Measurements from ENCODE around the gene STARD4.

The STARD4 gene

GRCh38 chr5:111528056-111528455 is 15.7 kb upstream of the STARD4 start:
- FAIRE-seq (no peak), DNase-seq (ENCODE audit: low spot score) (no peak)

DNA sequence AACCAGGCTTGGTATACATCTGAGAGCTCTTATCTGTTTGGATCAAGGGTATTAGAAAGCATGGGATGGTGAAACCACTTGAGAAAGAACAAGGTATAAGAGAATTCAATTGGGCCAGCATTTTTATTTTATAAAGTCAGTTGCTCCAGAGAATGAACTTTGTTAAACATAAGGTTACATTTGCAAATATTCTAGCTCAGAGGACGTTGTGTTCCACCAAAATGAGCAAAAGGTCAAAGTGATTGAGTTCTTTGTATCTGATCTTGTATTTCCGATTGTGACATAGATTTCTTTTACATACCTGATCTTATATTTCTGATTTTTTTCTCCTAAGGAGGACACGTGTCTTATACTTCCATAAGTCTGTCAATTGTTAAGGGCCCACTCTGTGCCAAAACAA is 8.6 kb upstream of the STARD4 start:
- FAIRE-seq: no peak

DNA sequence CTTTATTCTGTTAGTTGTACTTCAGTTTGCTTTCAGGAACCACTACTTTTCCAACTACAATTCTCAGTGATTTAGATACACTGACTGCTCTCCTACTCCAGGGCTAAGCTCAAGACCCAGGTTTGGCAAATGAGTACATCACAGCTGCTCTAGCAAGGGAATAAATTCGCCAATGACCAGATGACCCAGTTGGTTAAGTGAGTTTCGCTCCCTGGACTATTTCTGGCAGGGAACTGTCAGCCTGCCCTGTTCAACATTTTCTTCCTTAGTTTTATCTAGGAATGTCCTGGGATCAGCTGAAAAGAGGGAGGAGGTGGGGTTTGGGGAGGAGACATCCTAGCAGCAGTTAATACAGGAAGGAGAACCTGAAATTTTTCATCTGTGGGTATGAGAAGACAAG is 6.4 kb upstream of the STARD4 start:
- FAIRE-seq (no peak), DNase-seq (ENCODE audit: low spot score) (no peak)

More for the DNA sequence above, 8.6 kb upstream of the STARD4 start:
- DNase-seq (ENCODE audit: low spot score): no peak

DNA sequence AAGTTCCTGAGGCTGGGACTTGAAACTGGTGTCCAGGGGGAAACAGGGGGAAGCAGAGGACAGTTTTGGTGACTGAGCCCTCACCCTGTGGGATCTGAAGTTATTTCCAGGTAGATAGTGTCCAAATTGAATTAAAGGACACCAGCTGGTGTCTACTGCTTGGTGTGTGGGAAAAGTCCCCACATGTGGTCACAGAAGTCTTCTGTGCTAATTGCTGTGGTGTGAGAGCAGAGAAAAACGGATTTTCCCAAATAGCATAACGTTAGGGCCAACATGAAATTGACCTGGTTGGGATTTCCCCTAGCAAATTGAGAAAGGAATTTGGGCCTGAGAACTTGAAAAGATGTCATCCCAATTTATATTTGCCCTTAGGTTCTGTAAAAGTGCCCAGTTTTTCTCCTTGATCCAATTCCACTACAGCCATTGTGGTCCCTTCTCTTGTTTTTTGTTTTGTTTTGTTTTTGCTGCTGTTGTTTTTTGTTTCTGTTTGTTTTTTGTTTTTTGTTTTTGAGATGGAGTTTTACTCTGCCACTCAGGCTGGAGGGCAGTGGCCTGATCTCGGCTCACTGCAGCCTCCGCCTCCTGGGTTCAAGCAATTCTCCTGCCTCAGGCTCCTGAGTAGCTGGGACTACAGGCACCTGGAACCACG is 5.6 kb upstream of the STARD4 start:
- FAIRE-seq (no peak), DNase-seq (ENCODE audit: low spot score) (no peak)

DNA sequence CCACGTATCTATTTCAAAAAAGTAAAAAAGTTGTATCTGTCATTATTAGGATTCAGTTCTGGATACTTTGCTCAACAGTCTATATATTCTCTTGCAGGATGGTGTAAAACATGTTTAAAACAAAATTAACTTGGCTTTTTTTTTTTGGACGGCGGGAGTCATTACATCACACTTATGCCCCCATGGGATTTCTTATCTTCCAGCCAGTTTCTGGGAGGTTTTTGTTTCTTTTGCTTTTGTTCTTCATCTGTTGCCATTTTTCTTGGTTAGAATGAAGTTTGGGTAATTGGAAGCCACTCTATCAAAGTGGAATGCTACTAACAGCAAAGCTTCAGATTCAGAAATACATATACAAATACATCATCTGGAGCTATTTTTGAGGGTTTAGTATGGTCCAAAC is 1.8 kb upstream of the STARD4 start:
- FAIRE-seq: no peak
- DNase-seq (ENCODE audit: low spot score): no peak

DNA sequence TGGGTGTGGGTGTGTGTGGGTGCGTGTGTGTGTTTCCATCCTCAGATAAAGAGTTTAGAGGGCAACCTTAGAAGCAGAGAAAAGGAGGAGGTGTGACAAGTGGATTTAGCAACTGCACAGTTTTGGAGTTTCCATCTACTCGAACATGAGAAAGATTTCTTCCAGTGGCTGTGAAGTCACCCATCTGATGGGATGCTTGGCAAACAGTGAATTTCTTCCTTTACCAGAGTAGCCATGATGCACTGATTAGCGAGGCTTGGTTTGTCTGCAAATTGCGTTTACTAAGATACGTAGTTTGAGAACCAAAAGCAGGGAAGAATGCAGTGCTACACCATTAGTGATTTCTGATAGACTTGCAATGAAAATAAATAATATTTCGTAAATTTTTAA is 791 bp upstream of the STARD4 start:
- no peak for DNase-seq (ENCODE audit: low spot score)
- FAIRE-seq: no peak

GRCh38 chr5:111511831-111512374 is 432 bp downstream of the STARD4 start:
- FAIRE-seq (no peak), DNase-seq (ENCODE audit: low spot score) (no peak)

- no peak for FAIRE-seq
- no peak for DNase-seq (ENCODE audit: low spot score)
Measured at GRCh38 chr5:111511174-111511830, 1.0 kb downstream of the STARD4 start.

GRCh38 chr5:111509119-111509518 is 3.2 kb downstream of the STARD4 start:
- no peak for DNase-seq (ENCODE audit: low spot score)
- no peak for FAIRE-seq

- FAIRE-seq: no peak
- no peak for DNase-seq (ENCODE audit: low spot score)
Measured at GRCh38 chr5:111507276-111507675, 5.1 kb downstream of the STARD4 start.

DNA sequence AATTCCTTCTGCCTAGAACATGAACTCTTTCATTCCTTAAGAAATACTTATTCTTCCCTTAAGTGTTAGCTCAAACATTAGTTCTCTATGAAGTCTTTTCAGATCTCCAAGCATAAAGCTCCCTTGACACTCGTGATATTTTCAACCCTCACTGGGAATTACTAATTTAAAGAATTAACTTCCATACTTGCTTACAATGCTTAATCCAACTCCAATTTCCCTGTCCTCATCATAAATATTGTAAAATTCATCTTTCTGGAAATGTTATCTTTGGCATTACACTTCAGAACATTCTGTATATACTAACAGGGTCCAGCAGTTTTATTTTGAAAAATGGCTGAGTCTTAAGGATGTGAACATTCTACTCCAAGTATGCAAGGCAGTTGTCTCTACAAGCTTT is 7.2 kb downstream of the STARD4 start:
- DNase-seq (ENCODE audit: low spot score) (no peak), FAIRE-seq (no peak)

DNA sequence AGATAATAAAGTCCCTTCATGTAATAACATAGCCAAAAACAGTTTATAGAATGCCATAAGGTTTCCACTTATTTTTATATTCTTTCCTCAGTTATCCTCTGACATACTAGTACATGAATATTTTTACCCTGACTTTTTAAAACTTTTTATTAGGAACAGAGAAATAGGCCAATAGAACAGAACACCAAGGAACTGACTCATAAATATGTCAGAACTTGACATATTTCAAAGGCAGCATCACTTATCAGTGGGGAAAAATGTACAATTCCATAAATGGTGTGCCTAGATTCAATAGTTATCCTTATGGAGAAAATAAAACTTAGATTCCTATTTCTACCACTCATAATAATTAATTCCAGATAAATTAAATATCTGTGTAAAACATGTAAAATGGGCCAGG is 9.4 kb downstream of the STARD4 start:
- FAIRE-seq (no peak), DNase-seq (ENCODE audit: low spot score) (no peak)

- no peak for FAIRE-seq
- no peak for DNase-seq (ENCODE audit: low spot score)
Measured at GRCh38 chr5:111498346-111498745, 14.0 kb downstream of the STARD4 start.

DNA sequence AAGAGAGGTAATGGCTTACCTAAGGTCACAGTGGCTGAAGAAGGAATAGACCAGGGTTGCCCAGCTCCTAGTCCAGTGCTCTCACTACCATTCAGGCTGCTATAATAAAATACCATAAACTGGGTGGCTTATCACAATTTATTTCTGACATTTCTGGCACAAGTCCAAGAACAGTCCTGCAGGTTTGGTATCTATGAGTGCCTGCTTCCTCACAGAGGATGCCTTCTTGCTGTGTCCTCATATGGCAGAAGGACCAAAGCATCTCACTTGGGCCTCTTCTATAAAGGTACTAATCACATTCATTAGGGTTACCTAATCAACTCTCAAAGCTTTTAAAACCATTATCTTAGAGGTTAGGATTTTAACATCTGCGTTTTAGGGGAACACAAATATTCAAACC is 17.2 kb downstream of the STARD4 start:
- DNase-seq (ENCODE audit: low spot score) (no peak), FAIRE-seq (no peak)

DNA sequence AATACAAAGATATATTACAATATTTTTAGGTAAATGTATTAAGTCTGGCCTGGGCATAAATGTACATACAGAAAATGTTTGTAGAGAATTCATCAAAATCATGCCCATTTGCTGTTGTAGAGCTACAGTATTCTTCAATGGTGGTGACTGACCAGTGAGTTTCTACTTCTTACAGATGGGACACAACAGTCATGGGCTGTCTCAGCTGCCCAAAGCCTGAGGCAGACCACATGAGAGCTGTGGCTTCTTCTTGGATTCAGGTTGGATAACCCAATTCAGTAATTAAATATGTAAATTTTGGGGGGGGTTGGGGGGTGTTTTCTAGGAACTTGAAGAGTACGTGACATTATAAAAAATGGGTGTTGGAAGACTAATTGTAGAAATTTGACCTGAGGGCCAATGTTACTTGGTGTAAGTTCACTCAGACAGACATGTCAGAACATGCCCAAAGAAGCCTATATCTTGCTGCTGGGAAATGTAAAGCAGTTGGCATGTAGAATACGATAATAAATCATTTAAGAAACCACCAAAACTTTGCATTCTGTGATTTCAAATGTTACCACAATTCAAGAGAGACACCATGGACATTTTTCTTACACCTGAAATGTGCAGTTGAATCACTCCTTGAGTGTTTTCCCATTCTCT is 17.9 kb downstream of the STARD4 start:
- no peak for DNase-seq (ENCODE audit: low spot score)
- FAIRE-seq: no peak

GRCh38 chr5:111493031-111493430 is 19.3 kb downstream of the STARD4 start:
- DNase-seq (ENCODE audit: low spot score) (no peak), FAIRE-seq (no peak)

- DNase-seq (ENCODE audit: low spot score): no peak
- FAIRE-seq: no peak
Measured at GRCh38 chr5:111488353-111488752, 24.0 kb downstream of the STARD4 start.

- FAIRE-seq (peak; percentile 37), DNase-seq (ENCODE audit: low spot score) (no peak)
Measured at GRCh38 chr5:111486926-111487325, 25.4 kb downstream of the STARD4 start.

DNA sequence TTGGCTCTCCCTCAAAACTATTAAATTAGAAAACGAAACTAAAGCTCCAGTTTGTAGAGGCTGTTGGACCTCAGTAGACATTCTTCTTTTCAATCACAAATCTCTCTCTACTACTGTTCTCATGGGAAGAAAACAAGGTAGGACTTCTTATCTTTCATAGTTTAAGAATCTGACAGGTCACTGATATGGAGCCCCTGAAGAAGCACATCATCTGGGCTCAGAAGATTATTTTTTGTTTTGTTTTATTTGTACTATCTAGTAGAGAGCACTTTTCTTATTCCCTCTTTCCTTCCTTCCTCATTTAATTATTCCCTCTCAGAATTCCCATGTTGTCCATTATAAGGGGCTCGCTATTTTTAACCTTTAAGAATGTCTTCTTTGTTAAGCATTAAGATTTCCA is 26.3 kb downstream of the STARD4 start:
- no peak for FAIRE-seq
- no peak for DNase-seq (ENCODE audit: low spot score)

DNA sequence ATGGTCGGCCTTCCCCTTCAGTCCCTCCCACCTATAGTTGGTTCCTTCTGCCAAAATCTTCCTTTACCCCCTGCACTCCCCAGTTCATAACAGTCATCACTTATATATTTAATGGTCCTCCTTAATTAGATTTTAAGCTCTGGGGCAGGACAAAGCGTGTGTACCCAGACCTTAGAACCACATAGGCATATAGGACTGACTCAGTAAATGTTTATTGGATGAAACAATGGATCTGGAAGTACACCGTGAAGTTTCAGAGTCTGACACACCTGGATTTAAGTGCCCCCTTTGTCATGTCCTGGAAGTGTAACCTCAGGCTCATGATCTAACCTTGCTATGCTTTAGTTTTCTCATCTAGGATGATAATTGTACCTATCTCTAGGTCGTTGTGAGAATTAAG is 32.0 kb downstream of the STARD4 start:
- no peak for FAIRE-seq
- no peak for DNase-seq (ENCODE audit: low spot score)

DNA sequence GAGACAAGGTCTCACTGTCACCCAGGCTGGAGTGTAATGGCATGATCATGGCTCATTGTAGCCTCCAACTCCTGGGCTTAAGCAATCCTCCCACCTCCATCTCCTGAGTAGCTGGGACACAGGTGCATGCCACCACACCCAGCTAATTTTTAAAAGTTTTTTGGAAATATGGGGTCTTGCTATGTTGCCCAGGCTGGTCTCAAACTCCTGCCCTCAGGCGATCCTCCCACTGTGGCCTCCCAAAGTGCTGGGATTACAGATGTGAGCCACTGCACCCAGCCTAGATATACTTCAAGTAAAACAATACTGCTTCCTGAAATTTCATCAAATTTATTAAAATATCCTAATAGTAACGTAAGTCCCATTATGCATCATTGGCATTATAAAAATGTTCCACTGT is 33.4 kb downstream of the STARD4 start:
- no peak for FAIRE-seq
- no peak for DNase-seq (ENCODE audit: low spot score)

DNA sequence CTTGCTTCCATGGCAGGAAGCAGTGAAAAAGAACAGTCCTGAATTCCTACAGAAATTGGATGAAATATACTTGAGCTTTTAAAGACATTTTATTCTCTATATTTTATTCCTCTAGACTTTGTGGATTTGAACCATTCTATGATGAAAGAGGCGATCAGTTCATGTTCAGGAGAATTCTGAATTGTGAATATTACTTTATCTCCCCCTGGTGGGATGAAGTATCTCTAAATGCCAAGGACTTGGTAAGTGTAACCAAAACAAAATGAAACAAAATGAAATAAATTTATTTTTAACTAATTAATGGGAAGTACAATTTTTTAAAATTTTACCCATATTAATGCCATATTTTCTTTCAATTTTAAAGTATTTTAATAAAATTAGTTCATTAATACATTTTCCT is 34.1 kb downstream of the STARD4 start:
- FAIRE-seq (peak; percentile 62), DNase-seq (ENCODE audit: low spot score) (no peak)

GRCh38 chr5:111472579-111472978 is 39.8 kb downstream of the STARD4 start:
- FAIRE-seq (no peak), DNase-seq (ENCODE audit: low spot score) (no peak)
